Activated CD4-positive, alpha-beta T cell treated with anti-CD3 and anti-CD28 coated beads, Interleukin-2, Interleukin-6, amounts not matched to agents 100 ng/mL and 50 ng/mL, durations not matched to agents 16 hours and 8 hours (primary cell): ENCODE results near the gene HTT.
A peak's percentile ranks its signal among the peaks of the same experiment; 100 is the strongest.

Source experiments
- DNase-seq: peaks from one replicate; pipeline ENCODE4 v3.0.0-alpha.2; 2020

The HTT gene

GRCh38 chr4:3177905-3178304, 103.4 kb downstream of the HTT start:
- no peak for DNase-seq

GRCh38 chr4:3178351-3178750, 103.9 kb downstream of the HTT start:
- no peak for DNase-seq

DNA sequence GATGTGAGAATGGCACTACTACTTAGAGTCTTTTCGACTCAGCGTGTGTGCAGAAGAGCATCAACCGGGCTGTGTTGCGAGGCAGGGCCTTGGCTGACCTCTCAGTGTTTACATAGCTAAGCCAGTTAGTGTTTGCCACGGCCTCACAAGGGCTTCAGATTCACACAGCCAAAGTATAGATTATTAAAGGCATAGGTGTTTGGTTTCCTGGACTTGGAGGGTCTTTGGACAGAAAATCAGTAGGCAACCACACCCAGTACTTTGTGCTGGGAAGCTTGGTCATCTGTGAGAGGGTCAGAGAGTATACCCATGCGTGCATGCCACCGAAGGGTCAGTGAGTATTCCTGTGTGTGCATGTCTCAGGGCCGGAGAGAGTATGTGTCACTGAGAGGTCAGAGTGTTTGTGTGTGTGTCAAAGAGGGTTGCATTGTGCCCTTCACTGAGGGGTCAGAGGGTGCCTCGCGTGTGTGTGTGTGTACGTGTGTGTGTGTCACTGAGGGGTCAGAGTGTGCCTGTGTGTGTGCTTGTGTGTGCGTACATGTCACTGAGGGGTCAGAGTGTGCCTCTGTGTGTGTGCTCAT, 104.7 kb downstream of the HTT start:
- DNase-seq, result no peak

GRCh38 chr4:3183008-3183407, 108.5 kb downstream of the HTT start:
- no peak for DNase-seq

DNA sequence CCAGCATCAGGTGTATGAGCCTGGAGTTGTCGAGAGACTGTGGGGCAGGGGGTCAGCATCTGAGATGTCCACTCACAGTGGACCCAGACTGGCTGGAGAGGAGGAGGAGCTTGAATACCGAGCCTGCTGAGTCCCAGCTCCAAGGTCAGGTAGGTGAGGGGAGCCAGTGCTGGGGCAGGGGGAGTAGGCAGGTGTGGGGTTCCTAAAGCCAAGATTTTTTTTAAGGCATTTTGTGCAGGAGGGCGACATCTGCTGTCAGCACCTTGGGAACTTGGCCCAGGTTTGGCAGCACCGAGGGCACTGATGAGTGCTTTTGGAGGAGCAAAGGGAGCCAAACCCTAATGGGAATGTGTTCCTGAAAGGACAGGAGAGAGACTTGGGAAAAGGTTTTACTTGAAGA, 110.2 kb downstream of the HTT start:
- no peak for DNase-seq

DNA sequence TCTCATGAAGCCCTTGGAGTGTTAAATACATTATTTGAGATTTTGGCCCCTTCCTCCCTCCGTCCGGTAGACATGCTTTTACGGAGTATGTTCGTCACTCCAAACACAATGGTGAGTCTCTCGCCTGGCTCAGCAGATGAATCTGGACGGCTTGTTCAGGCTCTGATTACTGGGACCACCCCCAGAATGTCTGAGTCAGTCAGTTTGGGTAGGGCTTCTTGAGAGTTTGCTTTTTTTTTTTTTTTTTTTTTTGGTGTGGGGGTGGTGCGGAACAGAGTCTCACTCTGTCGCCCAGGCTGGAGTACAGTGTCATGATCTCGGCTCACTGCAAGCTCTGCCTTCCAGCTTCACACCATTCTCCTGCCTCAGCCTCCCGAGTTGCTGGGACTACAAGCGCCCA, 112.1 kb downstream of the HTT start:
- no peak for DNase-seq

DNA sequence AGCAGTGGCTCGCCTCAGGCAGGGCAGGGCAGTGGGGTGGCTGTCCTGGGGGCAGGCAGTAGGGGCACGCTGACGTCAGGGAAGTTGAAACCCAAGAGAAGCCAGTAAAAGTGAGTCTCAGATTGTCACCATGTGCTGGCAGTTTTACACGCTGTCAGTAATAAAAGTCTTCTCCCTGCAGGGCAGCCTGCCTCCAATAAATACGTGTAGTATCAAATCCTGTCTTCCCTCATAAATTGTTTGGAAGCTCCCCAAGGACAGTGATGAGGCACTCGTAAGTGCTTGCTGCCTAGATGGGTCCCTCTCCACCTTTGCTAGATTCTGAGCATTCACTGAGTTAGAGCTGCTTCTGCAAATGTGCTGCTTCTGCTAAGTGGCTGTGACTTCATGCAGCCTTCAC, 113.6 kb downstream of the HTT start:
- no peak for DNase-seq

GRCh38 chr4:3189459-3189858, 115.0 kb downstream of the HTT start:
- DNase-seq, result no peak

DNA sequence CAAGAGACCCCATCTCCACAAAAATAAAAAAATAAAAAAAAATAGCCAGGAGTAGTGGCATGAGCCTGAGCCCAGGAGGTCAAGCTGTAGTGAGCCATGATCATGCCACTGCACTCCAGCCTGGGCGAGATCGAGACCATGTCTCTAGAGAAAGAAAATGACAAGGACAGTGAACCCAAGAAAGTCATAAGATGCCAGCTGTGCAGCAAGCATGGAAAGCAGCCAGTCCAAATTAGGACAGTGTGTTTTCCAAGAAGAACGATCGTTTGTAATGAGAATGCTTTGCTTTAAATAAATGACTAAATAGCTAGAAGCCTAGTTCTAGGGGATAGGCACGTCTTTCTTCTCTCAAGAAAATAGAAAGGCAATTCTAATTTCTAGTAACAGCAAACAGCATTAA, 116.1 kb downstream of the HTT start:
- DNase-seq, result no peak

- no peak for DNase-seq
These were observed 117.7 kb downstream of the HTT start for GRCh38 chr4:3192188-3192587.

- DNase-seq, result no peak
These were observed 118.3 kb downstream of the HTT start for GRCh38 chr4:3192827-3193226.

DNA sequence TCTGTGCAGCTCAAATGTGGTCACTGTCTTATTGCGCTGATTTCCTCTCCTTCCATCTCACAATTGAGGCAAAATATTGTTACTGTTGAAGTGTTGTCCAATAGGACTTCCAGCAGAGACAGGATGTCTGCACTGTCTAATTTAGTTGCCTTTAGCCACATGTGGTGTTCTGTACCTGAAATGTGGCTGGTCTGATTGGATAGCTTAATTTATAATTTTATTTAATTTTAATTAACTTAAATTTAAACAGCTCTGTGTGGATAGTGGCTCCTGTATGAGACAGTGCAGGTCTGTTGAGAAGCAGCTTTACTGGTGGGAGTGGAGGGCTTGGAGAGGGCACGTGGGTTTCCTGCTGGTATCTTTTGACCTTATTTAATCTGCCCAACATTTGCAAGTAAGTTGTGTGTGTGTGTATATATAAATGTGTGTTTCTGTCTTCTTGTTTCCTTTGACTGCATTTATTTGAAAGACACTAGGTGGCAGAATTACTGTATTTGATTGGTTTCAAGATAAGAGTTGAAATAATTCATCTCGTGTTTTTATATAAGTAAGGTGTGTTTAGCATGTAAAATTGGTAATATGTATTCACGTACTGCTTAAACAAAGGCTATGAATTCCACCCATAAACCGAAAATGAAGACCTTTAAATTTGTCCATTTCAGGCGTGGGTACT, 119.2 kb downstream of the HTT start:
- DNase-seq, result no peak

GRCh38 chr4:3196670-3197359, 122.3 kb downstream of the HTT start:
- no peak for DNase-seq

GRCh38 chr4:3197366-3198105, 123.1 kb downstream of the HTT start:
- DNase-seq, result no peak

GRCh38 chr4:3198906-3199305, 124.4 kb downstream of the HTT start:
- no peak for DNase-seq

- DNase-seq, result no peak
These were observed 125.4 kb downstream of the HTT start for GRCh38 chr4:3199653-3200422.

- no peak for DNase-seq
These were observed 126.1 kb downstream of the HTT start for GRCh38 chr4:3200423-3201090.

DNA sequence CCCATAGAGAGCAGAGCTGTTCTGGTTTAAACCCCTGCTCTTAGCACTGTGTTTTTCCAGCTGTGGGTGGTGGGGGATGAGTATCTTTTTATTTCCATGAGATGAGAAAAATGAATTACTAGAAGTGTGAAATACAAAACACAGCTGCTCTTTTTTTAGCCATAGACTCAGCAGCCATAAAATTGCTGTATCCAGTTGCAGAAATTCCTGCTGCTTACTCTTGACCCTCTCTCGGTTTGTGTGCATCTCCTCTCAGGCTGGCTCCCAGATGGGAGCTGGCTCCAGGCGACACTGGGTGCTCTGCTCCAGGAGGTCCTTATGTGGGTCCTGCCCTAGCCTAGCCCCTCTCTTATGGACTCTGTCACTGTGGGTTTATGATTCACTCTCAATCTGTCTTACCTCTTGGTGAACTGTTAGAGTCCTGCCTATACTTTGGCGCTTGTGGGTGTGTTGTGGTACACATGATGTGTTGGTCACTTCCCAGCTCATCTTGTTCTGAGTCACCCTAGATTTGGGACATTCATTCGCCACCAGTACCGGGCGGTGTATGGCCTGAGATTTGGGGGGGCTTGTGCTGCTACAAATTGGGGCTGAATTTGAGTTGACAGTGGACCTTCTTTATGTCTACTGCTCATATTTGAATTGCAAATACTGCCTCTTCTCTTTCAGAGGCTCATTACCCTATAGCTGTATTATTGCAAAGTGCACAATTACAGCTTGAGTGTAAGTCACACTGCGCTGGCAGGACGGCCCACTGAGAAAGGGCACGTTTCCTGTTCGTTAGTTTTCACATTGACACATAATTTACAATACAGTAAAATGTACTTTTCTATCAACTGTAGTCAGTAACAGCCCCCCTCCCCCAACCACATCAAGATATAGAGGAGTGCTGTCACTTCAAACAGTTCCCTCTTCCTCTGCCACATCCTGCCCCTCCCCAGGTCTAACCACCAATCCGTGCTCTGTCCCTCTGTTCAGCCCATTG, 127.5 kb downstream of the HTT start:
- DNase-seq, result peak; percentile 92

DNA sequence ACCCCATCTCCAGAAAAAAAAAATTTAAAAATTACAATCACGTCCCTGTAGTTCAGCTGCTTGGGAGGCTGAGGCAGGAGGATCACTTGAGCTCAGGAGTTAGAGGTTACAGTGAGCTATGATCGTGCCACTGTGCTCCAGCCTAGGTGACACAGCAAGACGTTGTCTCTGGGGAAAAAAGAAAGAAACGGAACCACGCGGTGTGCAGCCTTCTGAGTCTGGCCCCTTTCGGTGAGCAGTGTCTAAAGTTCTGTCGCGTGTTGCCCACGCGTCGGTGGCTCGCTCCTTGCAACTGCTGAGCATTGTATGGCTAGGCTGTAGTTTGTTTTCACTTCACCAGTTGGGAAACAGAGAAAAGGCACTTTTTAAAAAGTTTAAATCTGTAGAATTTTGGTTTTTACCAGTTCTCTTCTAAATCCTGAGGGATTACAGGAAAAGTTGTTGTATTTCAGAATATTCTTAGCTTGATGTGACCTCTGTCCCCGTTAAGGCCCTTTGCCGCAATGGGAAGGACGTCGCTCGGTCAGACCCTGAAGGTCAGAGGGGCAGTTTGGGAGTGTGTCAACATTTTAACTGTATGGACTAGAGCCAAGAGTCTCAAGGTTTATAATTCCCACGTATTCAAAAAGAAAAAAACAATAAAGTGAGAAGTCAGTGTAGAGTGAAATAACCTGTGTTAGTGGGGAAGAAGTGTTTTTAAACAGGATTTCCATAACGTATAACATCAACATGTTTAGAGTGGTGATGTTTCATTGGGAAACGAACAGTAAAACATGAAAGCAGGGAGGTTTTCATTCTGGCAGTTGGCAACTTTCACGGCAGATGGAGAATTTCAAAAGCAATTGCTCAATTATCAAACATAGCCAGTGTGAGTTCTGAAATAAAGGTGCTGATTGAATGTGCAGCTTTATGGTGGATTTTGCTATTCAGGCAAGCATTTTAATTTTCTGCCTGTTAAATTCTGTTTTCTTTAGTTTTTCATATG, 128.6 kb downstream of the HTT start:
- peak; percentile 41 for DNase-seq

- no peak for DNase-seq
These were observed 129.5 kb downstream of the HTT start for GRCh38 chr4:3203971-3204431.
